DMS53 treated with DMSO at 0.1 percent for 48 hours (cell line): ENCODE results near the gene CIAO3.

Experiments used
- DNase-seq: peaks from one replicate; lab custom pipeline; 2025; ENCODE audit not compliant: unreplicated experiment; lab: John Stamatoyannopoulos, UW

Gene CIAO3

GRCh38 chr16:740764-741505, at the start of gene CIAO3:
TSS of gene CIAO3 (minus strand) at chr16:740997. CDS start at chr16:740985, 12 bp downstream.
- peak; percentile 64 for DNase-seq

- no peak for DNase-seq
These were observed 49.3 kb upstream of the CIAO3 start for GRCh38 chr16:790086-790485.

GRCh38 chr16:789191-789850, 48.5 kb upstream of the CIAO3 start:
- DNase-seq: no peak

- peak; percentile 44 for DNase-seq
These were observed 47.8 kb upstream of the CIAO3 start, which contains the start of gene CHTF18 for GRCh38 chr16:788399-789126. TSS of gene CHTF18 (plus strand) at chr16:788620. CDS start at chr16:788685, 65 bp downstream.

- DNase-seq: no peak
These were observed 47.2 kb upstream of the CIAO3 start, which contains the start of gene RPUSD1 for GRCh38 chr16:787978-788398. TSS of gene RPUSD1 (minus strand) at chr16:788381. CDS start at chr16:787737, 644 bp downstream.

- DNase-seq: no peak
These were observed 46.6 kb upstream of the CIAO3 start for GRCh38 chr16:787321-787966.

GRCh38 chr16:785563-786535, 45.1 kb upstream of the CIAO3 start:
- peak; percentile 52 for DNase-seq

GRCh38 chr16:784431-784830, 43.6 kb upstream of the CIAO3 start:
- no peak for DNase-seq

- no peak for DNase-seq
These were observed 42.8 kb upstream of the CIAO3 start for GRCh38 chr16:783404-784161.

- DNase-seq: no peak
These were observed 42.1 kb upstream of the CIAO3 start for GRCh38 chr16:782766-783403.

GRCh38 chr16:782258-782657, 41.5 kb upstream of the CIAO3 start:
- no peak for DNase-seq

- no peak for DNase-seq
These were observed 40.7 kb upstream of the CIAO3 start for GRCh38 chr16:781346-782010.

- DNase-seq: no peak
These were observed 39.5 kb upstream of the CIAO3 start for GRCh38 chr16:780296-780695.

- DNase-seq: no peak
These were observed 38.8 kb upstream of the CIAO3 start for GRCh38 chr16:779561-779960.

- no peak for DNase-seq
These were observed 38.2 kb upstream of the CIAO3 start for GRCh38 chr16:778909-779527.

GRCh38 chr16:778447-778846, 37.6 kb upstream of the CIAO3 start:
- DNase-seq: no peak

- peak; percentile 14 for DNase-seq
These were observed 37.0 kb upstream of the CIAO3 start for GRCh38 chr16:777826-778225.

- no peak for DNase-seq
These were observed 36.0 kb upstream of the CIAO3 start for GRCh38 chr16:776824-777223.
